Jurkat, Clone E6-1 (cell line): ENCODE measurements around the gene NEMP2.
"Not testable (repeated sequence)": the region's sequence is repeated elsewhere in the genome, so short reads cannot be mapped to it uniquely, and the experiment has no call there.

Experiments
- DNase-seq: peaks from one replicate; pipeline ENCODE4 v3.0.0-alpha.2; 2011; ENCODE audit warnings: low read depth, low spot score
- H3K4me3 ChIP-seq: 2 replicates; pipeline ENCODE4 v1.5.1; 2011; ENCODE audit warnings: mild to moderate bottlenecking, low read length, control low read depth, moderate library complexity

NEMP2 gene

GRCh38 chr2:190501702-190502407 is 32.7 kb downstream of the NEMP2 start:
- no peak for DNase-seq
- no peak overlapping the region for H3K4me3 ChIP-seq

DNA sequence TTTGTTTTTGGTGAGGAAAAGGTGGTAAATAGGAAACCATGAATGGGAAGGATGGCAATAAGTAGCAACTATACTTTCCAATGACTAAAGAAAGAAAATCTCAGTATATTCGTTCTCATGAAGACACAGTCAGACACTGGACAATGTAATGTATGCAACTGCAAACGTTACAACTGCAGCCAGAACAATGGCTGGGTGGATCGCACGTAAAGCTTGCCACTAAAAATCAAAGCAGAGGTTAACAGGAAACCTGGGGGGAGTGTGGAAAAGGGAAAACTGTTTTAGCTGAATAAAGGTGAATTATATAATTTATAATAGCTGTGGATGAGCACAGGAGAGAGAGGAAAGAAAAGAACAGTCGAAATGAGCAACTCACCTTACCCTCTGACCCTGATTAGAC is 33.3 kb downstream of the NEMP2 start:
- DNase-seq: no peak
- H3K4me3 ChIP-seq: no peak overlapping the region

GRCh38 chr2:190500054-190500502 is 34.4 kb downstream of the NEMP2 start:
- H3K4me3 ChIP-seq: no peak overlapping the region
- no peak for DNase-seq

DNA sequence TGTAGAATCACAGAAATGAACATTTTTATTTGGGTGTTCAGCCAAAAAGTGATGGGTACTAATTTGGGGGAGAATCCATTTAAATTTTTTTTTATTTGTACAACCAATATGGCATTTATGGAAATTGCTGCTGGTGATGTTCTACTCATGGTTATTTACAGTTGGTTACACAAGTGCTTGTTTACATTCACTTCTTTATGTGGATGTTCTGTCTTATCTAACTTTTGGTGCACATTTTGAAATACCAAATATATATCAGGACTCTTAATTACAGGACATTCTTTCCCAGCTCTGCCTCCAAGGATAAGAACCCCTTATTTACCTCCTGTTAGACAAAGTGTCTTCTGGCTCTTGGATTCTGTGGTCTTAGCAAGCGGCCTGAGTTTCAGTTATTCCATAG is 35.2 kb downstream of the NEMP2 start:
- no peak for DNase-seq
- H3K4me3 ChIP-seq: no peak overlapping the region

DNA sequence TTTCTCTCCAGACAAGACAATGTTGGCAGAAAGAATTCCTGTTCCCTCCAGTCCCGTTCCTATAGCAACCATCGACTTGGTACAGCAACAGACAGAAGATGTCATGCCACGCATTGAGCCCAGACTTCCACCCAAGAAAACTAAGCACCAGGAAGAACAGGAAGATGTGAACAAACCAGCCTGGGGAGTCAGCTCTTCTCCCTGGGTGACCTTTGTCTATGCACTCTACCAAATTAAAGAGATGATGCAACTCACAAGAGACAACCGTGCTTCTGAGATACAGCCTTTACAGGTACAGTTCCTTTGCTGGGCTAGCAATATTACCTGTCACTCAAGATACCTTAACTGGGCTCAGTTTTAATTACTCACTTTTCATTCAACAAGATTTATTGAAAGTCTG is 37.1 kb downstream of the NEMP2 start:
- no peak overlapping the region for H3K4me3 ChIP-seq
- DNase-seq: no peak

DNA sequence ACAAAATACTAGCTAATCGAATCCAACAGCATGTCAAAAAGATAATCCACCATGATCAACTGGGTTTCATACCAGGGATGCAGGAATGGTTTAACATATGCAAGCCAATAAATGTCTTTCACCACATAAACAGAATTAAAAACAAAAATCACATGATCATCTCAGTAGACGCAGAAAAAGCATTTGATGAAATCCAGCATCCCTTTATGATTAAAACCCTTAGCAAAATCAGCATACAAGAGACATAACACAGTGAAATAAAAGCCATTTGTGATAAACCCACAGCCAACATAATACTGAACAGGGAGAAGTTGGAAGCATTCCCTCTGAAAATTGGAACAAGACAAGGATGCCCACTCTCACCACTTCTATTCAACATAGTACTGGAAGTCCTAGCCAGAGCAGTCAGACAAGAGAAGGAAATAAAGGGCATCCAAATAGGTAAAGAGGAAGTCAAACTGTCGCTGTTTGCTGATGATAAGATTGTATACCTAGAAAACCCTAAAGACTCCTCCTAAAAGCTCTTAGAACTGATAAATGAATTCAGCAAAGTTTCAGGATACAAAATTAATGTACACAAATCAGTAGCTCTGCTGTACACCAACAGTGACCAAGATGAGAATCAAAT is 39.8 kb downstream of the NEMP2 start:
- DNase-seq, H3K4me3 ChIP-seq: not testable (repeated sequence)

DNA sequence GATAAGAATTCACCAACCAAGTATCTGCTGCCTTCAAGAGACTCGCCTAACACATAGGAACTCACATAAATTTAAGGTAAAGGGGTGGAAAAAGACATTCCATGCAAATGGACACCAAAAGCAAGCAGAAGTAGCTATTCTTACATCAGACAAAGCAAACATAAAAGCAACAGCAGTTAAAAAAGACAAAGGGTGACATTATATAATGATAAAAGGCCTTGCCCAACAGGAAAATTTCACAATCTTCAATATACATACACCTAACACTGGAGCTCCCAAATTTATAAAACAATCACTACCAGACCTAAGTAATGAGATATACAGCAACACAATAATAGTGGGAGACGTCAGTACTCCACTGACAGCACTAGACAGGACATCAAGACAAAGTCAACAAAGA is 41.4 kb downstream of the NEMP2 start:
- no peak overlapping the region for H3K4me3 ChIP-seq

GRCh38 chr2:190490502-190490901 is 44.0 kb downstream of the NEMP2 start:
- H3K4me3 ChIP-seq: no peak overlapping the region
- no peak for DNase-seq

More for the DNA sequence above, 41.4 kb downstream of the NEMP2 start:
- DNase-seq: no peak

DNA sequence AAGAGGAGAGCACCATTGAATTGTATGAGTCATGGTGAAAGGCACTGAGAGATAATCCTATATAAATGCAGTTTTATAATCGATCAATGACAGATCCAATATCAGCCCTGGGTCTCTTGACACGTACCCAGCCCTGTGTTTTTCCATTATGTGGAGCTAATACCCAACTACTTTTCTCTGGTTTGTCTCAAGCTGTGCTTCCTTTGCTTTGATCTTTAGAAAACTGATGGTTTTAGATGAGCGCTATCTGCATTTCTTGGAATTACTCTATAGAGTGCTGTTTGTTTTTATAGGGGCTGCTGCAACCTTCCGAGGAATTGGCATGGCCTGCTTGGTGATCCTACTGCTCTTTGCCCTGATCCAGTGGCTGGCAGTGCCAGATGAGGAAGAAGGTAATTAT is 45.0 kb downstream of the NEMP2 start:
- no peak for DNase-seq

GRCh38 chr2:190488516-190489233 is 45.8 kb downstream of the NEMP2 start:
- DNase-seq: no peak
- no peak overlapping the region for H3K4me3 ChIP-seq

More for the DNA sequence above, 45.0 kb downstream of the NEMP2 start:
- H3K4me3 ChIP-seq: no peak overlapping the region

DNA sequence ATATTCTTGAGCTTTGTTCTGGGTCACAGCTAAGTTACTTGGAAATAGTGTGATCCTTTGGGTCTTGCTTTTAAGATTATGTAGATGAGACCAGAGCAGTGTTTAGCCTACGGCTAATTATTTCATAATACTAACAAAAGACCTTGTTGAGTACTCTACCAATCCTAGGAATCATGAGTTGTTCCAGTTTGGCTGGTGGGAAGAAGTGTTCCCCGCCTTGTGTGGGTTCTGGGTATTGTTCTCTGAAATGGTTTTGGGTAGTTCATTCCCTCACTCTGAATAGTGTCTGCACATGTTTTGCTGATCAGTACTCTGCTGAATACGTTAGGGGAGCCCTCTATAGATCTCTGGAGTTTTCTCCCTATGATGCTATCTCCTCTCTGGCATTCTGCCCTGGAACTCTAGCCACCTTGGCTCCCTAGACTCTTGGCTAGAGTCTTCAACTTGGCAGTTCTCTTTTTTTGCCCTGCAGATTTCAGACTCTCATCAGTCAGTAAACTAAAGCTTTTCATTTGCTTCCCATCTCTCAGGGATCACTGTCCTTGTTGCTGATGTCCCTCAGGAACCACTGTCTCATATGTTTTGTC is 48.4 kb downstream of the NEMP2 start:
- no peak for DNase-seq
- no peak overlapping the region for H3K4me3 ChIP-seq

DNA sequence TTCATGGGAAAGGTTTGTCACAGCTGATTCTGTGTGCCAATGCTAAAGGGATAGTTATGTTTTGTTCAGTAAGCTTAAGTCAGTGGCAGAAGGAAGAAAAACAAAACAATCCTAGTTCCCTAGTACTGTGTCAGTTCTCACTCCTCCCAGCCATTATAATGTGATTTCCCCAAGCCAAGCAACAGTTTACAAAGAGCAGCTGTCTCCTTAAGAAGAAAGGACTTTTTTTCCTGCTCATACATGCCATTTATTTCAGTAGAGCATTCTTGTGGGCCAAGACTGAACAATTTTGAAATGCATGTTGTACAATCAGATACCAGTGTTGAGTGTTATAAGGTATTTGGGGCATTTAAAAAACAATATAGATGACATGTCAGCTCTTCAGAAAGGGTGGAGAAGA is 52.1 kb downstream of the NEMP2 start:
- H3K4me3 ChIP-seq: no peak overlapping the region
- no peak for DNase-seq

- H3K4me3 ChIP-seq: no peak overlapping the region
- no peak for DNase-seq
Observed at GRCh38 chr2:190481339-190481738, 53.2 kb downstream of the NEMP2 start.

GRCh38 chr2:190478572-190479195 is 55.8 kb downstream of the NEMP2 start:
- no peak overlapping the region for H3K4me3 ChIP-seq
- DNase-seq: no peak

- DNase-seq: no peak
Observed at GRCh38 chr2:190477661-190478454, 56.7 kb downstream of the NEMP2 start.

DNA sequence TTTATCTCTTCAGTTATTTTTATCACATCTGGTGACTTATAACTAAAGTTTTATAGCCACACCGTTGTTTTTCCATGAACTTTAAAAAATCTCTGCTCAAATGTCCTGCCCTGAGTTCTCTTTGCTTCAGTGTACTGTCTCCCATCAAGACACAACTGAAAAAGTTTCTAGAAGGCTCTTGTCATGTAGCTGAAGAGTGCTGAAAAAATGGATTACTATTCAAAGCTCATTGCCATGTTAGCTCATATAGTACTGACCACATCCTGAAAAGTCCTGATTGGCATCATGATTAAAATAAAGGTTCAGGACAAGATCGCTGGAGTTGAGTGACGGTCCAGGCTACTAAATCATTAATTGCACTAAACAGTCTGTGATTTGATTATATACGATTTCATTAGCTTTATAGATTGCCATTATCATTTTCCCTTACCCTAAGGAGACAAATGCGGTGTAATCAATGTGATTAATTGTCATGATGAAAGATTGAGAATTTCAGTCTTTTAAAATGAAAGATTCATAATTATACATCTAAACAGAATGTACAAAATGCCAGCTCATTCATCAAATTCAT is 64.2 kb downstream of the NEMP2 start:
- DNase-seq: no peak
- no peak overlapping the region for H3K4me3 ChIP-seq

More at GRCh38 chr2:190477661-190478454, 56.7 kb downstream of the NEMP2 start:
- H3K4me3 ChIP-seq: no peak overlapping the region

GRCh38 chr2:190469771-190470170 is 64.8 kb downstream of the NEMP2 start:
- no peak for DNase-seq

GRCh38 chr2:190468814-190469569 is 65.5 kb downstream of the NEMP2 start:
- peak; percentile 36 for DNase-seq
- H3K4me3 ChIP-seq: no peak overlapping the region

More at GRCh38 chr2:190469771-190470170, 64.8 kb downstream of the NEMP2 start:
- H3K4me3 ChIP-seq: no peak overlapping the region
